Stimulated activated CD8-positive, alpha-beta memory T cell treated with anti-CD3 and anti-CD28 coated beads, Interleukin-2, amount 100 ng/mL, for 1 hour (primary cell): Measurements from ENCODE around the gene UQCRFS1.
"Not testable (repeated sequence)": the region's sequence is repeated elsewhere in the genome, so short reads cannot be mapped to it uniquely, and the experiment has no call there.

Source experiments
- DNase-seq, 2 donors: peaks; one replicate each; pipeline ENCODE4 v3.0.0-alpha.2; 2020; ENCODE audit warnings: low read depth in 2 of 2

UQCRFS1 gene

DNA sequence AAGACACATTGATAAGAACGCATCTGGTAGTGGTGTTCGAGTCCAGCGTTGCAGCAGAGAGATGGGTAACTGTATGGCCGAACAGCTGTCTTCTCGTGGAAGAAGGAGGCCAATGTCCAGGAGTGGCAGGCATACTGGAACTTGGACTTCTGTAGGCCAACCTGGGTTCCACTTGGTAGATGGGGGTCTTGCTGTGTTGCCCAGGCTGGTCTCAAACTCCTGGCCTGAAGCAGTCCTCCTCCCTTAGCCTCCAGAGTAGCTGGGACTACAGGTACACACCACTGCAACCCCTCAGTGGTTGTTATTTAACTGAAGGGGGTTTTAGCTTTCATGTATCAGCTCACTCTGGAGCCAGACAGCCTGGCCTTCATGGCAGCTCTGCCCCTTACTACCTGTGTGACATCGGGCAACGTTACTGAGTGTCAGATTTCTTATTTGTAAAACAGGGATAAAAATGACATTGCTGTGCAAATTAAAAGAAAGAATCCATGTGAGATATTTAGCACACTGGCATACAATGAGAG, 2.4 kb upstream of the UQCRFS1 start:
- no peak for DNase-seq

- no peak for DNase-seq
Observed at GRCh38 chr19:29214411-29214810, 1.5 kb upstream of the UQCRFS1 start.

GRCh38 chr19:29212356-29212647, 649 bp downstream of the UQCRFS1 start:
- no peak for DNase-seq

DNA sequence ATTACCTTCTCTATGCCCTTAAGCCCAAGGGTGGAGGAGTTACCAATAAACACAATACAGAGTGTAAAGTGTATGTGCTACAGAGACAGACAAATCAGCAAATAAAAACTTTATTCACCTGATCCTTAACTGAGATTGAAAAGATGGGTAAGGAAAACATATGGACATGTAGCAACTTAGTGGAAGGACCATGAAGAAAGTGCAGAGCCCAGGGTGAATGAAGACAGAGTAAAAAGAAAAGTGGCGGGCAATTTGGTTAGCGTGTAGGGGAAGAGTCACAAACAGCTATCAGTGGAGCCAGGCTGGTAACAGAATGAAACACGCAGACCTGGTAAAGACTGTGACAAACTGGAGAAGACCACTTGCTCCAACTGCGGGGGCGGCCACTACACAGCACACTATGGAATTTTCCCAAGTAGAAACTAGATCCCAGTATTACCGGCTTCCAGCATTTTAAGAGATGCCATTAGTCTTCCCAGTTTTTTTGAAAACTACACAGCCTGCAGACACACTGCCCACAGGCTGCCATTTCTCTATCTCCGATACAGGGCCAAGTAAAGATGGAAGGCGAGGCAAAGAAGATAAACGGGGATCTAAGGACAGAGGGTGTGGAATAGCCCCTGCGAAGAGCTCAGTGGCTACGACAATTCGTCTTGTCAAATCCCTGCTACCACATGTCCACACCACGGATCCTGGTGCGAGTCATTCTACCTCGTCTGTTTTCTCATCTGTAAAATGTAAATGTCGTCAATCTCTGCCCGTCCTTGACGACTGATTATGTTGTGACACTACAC, 1.2 kb downstream of the UQCRFS1 start:
- DNase-seq = no peak

GRCh38 chr19:29211041-29211440, 1.9 kb downstream of the UQCRFS1 start:
- not testable (repeated sequence) for DNase-seq

GRCh38 chr19:29210502-29210901, 2.4 kb downstream of the UQCRFS1 start:
- DNase-seq = not testable (repeated sequence)

DNA sequence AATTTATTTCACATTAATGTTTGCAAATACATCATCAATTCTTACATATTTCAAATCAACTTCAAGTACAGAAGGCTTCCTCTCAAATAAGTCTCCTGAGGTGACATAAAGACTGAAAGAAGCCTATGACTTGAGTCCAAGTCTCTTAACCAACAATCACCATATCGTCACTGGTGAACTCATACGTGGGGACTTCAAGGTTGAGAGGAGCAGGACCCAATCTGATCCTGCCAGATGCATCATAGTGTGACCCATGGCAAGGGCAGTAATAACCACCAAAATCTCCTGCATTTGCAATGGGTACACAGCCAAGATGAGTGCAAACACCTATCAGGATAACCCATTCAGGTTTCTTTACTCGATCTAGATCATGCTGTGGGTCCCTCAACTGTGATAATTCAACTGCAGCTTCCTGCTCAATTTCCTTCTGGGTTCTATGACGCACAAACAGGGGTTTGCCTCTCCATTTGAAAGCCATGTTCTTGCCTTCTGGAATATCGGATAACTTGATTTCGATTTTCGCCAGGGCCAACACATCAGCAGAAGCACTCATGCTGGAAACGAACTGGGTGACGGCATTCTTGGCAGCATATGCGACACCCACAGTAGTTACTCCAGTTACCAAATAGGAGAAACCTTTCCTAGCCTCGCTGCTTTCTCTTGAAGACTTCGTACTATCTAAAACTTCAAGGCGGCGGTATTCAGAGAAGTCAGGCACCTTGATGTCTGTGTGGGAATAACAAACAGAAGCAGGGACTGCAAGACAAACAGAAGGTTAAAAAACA, 5.4 kb downstream of the UQCRFS1 start:
- DNase-seq = not testable (repeated sequence)

- no peak for DNase-seq
Observed at GRCh38 chr19:29206453-29206852, 6.5 kb downstream of the UQCRFS1 start.

DNA sequence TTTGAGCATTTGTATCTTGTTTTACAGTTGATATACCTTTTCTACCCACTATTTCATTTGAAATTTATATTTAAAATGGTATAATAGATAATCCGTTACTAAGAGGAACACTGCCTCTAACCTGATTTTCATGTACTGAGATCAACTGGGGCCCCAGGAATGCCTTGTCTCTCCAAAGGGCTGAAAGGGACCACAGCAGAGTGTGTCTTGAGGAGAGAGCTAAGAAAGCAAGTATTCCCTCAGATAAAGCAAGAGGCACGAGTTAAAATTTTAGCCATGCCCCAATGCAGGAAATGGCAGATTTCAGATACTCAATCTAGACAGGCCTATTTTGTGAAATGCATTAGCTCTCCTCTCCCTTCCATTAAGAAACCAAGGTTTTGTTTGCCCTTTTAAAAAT, 10.7 kb downstream of the UQCRFS1 start:
- no peak for DNase-seq

GRCh38 chr19:29201855-29202254, 11.1 kb downstream of the UQCRFS1 start:
- DNase-seq = no peak

- no peak for DNase-seq
Observed at GRCh38 chr19:29194658-29195057, 18.3 kb downstream of the UQCRFS1 start.

DNA sequence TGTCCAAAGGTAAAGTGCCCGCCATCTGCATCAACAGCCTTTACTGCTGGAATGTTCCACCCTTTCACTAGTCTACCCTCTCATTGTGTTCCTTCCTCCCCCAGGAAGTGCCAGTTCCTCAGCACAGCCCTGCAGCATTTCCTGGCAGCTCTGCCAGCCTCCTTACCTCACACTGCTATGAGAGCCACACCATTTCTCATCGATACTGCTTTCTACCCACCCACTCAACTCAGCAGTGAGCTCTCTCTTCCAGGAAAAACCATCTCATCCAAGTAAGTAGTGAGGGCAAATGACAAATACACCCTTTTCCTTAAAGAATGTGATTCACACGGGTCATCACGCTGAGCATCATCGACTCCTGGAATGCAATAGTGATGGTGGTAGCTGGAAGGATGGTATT, 19.8 kb downstream of the UQCRFS1 start:
- DNase-seq = no peak

DNA sequence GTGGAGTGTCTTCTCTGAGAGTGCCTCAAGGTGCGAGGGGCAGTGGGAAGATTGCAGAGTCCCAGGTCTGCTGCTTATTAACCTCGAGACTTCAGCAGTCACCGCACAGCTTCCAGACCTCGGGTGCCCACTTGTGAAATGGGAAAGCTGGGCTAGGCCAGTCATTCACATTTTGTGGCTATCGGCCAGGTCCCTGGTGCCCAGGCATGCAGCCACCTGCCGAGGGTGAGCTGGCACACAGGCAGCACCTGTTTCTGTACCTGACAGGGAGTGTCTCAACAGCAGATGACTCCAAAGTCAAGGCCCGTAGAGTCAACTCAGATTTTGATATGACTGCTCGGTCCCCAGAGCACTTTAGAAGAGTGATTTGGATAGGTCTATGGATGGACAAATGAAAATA, 21.9 kb downstream of the UQCRFS1 start:
- DNase-seq = no peak

DNA sequence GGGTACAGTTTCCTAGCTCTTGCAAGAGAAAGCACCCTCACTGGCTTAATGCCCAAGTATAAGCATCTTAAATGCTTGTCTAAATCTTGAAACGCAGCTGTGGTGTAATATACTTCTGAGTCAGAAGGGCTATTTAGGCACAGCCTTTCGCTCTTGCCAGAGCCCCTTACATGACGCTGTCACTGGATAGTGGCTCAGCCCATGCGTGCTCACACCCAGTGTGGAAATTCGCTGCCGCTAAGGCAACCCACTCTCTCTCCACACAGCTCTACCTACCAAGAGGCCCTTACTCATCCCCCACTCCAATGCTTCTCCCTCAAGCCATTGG, 24.0 kb downstream of the UQCRFS1 start:
- DNase-seq = no peak

DNA sequence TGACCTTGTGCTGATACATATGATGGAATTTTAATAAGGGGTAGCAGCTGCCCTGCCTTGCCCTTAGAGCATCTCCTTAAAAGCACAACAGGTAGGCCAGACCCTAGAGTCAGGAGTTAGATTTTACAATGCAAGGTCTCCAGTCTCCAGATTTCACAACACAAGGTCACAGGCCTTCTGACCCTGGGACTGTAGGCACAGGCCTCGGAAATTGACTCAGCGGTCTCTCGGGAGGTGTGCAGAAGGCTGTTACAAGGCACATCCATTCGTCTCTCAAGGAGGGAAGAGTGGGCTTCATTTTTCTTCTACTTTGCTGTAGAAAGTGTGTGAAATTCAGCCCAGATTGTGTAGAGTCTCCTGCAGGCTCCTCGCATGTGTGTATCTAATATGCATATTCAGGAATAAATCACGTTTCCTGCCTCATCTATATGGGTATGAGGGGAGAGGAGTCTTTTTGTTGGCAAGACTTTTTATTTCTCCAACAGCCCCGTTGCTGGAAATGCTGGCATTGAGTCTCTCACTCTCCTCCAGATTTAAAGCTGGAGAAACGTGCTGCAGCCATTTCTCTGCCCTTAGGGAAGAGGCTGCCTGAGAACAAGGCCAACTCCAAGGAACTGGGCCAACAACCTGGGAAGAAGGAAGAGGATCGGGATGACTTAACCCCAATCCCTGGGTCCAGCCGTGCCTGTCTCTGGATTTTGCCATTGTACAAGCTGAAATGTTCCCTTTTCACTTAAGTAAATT, 24.5 kb downstream of the UQCRFS1 start:
- DNase-seq = no peak

DNA sequence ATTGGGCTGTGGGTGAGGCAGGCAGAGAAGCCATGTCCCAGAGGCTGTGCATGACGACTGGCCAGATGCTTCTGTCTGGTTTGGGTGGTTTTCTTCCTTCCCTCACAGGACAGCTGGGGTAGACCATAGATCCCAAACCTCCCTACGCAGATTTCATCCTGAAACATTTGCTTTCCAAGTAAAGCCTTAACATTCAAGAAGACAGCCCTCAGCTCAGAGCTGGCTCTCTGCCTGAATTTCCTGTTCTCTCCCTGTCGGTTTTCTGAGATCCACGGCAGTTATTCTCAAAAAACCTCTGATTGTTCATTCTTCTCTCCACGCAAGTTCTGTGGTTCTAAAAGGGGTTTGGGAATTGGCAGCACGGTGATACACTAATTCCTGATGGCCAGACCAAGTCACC, 25.3 kb downstream of the UQCRFS1 start:
- DNase-seq = no peak

DNA sequence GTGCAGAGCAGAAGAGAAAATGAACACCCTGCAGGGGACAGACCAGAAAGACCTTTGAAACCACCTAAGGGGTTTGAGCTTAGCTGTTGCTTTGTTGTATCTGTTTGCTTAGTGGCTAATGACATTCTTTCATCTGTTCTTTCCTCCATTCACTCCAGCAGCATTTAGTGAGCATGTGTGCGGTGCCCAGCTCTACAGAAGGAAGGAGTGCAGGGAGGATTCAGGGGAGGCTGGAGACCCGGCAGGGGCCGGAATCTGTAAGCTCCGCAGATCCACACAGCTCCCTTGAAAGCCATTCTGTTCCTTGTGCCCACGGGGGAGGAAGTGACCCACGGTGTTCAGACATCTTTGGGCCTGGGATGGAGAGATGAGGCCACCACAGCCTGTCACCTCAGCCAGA, 27.5 kb downstream of the UQCRFS1 start:
- no peak for DNase-seq

DNA sequence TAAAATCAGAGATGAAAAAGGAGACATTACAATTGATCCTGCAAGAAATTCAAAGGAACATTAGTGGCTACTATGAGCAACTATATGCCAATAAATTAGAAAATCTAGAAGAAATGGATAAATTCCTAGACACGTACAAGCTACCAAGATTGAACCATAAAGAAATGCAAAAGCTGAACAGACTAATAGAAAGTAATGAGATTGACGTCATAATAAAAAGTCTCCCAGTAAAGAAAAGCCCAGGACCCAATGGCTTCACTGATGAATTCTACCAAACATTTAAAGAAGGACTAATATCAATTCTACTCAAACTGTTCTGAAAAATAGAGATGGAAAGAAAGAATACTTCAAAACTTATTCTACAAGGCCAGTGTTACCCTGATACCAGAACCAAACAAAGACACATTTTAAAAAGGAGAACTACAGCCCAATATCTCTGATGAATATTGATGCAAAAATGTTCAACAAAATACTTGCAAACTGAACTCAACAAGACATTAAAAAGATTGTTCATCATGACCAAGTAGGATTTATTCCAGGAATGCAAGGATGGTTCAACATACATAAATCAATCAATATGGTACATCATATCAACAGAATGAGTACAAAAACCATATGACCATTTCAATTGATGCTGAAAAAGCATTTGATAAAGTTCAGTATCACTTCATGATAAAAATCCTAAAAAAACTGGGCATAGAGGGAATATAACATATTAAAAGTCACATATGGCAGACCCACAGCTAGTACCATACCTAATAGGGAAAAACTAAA, 35.8 kb downstream of the UQCRFS1 start:
- DNase-seq = no peak

DNA sequence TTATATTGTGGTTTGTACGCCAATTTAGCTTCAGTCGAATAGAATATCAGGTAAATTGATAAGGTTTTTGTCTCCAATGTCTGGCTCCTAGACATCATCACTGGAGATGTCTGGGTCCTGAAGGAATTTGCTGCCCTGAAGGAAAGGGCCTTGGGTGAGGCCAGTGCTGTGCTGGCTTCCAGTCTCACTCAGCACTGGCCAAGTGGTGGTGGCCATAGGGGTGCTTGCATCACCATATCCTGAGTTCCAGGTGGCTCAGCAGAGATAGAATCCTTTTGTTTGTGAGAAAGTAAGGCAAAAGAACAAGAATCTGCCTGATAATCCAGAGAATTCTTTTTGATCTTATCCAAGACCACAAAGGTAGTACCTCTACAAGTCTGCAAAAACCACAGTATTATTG, 39.1 kb downstream of the UQCRFS1 start:
- no peak for DNase-seq

GRCh38 chr19:29172302-29172701, 40.6 kb downstream of the UQCRFS1 start:
- no peak for DNase-seq

DNA sequence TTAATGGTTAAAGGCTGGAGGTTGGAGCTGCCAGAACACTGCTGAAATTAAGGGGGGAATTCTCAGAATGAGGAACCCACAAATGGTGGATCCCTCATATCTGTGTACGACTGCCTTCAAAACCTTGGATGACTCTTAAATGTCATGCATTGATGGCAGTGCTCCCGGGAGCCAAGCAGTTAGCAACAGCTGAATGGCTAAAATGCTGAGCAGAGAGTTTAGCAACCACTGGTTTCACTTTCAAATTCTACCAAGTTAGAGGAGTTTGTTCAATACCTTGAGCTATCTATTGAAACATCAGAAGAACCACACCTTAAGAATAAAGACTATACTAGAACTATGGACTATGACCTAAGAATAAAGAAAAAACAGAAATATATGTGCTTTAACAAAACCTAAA, 41.4 kb downstream of the UQCRFS1 start:
- no peak for DNase-seq

DNA sequence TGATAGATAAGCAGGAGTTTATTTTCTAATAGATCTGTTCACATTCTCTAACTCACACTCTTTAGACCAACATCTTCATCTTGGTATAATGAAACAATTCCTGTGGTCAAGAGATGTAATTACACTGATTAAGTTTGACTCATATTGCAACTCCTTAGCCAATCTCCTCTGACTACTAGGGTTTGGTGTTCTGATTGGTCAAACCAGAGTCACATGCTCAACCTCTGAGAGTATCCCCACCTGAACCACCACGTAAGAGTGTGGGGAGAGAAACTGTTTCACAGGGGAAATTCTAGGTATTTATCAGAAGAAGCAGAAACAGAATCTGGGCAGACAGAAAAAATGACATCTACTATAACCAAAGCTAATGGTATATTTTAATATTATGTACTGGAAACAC, 42.4 kb downstream of the UQCRFS1 start:
- no peak for DNase-seq
